Measurements from ENCODE around the gene TYMP.

TYMP gene

GRCh38 chr22:50562523-50563412, 33.0 kb upstream of the TYMP start, which contains the start of gene SYCE3:
Gene SYCE3 (minus strand): TSS chr22:50562919. CDS start chr22:50556405, 6,514 bp downstream.
- DNase-seq = peak; percentile 91

GRCh38 chr22:50561401-50562358, 31.9 kb upstream of the TYMP start:
- no peak for DNase-seq

- DNase-seq = no peak
Observed at GRCh38 chr22:50560034-50560433, 30.2 kb upstream of the TYMP start.

- no peak for DNase-seq
Observed at GRCh38 chr22:50556703-50557102, 26.9 kb upstream of the TYMP start.

- no peak for DNase-seq
Observed at GRCh38 chr22:50553310-50553709, 23.5 kb upstream of the TYMP start.

- DNase-seq = no peak
Observed at GRCh38 chr22:50551160-50551752, 21.4 kb upstream of the TYMP start.

GRCh38 chr22:50550395-50550794, 20.6 kb upstream of the TYMP start:
- no peak for DNase-seq

- DNase-seq = no peak
Observed at GRCh38 chr22:50548921-50549790, 19.3 kb upstream of the TYMP start.

- DNase-seq = no peak
Observed at GRCh38 chr22:50548040-50548920, 18.5 kb upstream of the TYMP start.

GRCh38 chr22:50547263-50547985, 17.6 kb upstream of the TYMP start:
- no peak for DNase-seq

GRCh38 chr22:50546326-50547262, 16.8 kb upstream of the TYMP start:
- no peak for DNase-seq

- peak; percentile 81 for DNase-seq
Observed at GRCh38 chr22:50545522-50546325, 15.9 kb upstream of the TYMP start, which contains the start of gene KLHDC7B. Gene KLHDC7B (plus strand): TSS chr22:50545899. CDS start chr22:50546244, 345 bp downstream.

- DNase-seq = no peak
Observed at GRCh38 chr22:50544746-50545253, 15.0 kb upstream of the TYMP start.

- peak; percentile 53 for DNase-seq
Observed at GRCh38 chr22:50544078-50544745, 14.4 kb upstream of the TYMP start.

GRCh38 chr22:50542416-50542927, 12.7 kb upstream of the TYMP start:
- no peak for DNase-seq

- DNase-seq = peak; percentile 69
Observed at GRCh38 chr22:50541667-50542026, 11.8 kb upstream of the TYMP start.

GRCh38 chr22:50540381-50540780, 10.6 kb upstream of the TYMP start:
- no peak for DNase-seq
